Vagina (tissue), 2 donors: ENCODE data around the gene CYBC1.

Experiments used
- POLR2A ChIP-seq, 2 donors: fragments of 450-650 bp; IDR thresholded peaks; one replicate each; pipeline ENCODE4 v1.6.1; 2017; ENCODE audit warnings: antibody characterized with exemption in 2 of 2, mild to moderate bottlenecking in 2 of 2, moderate library complexity in 2 of 2
- POLR2AphosphoS5 ChIP-seq, 2 donors: sonication (generic); formaldehyde crosslinking; IDR thresholded peaks; one replicate each; pipeline ENCODE4 v1.9.0; 2017; ENCODE audit warnings: antibody characterized with exemption in 2 of 2, mild to moderate bottlenecking in 2 of 2, low read depth in 1 of 2; ENCODE audit not compliant: insufficient read depth in 1 of 2
- TF ChIP-seq, protein P1 (sequence below), 3 experiments: fragments of 450-650 bp in 2 of 3; fragments of 200-600 bp in 1 of 3; sonication (generic) in 1 of 3; IDR thresholded peaks; one replicate each; pipeline ENCODE4 v1.5.1; 2017 to 2019; ENCODE audit warnings: antibody characterized with exemption in 3 of 3, mild to moderate bottlenecking in 2 of 3, moderate library complexity in 2 of 3

DNA sequence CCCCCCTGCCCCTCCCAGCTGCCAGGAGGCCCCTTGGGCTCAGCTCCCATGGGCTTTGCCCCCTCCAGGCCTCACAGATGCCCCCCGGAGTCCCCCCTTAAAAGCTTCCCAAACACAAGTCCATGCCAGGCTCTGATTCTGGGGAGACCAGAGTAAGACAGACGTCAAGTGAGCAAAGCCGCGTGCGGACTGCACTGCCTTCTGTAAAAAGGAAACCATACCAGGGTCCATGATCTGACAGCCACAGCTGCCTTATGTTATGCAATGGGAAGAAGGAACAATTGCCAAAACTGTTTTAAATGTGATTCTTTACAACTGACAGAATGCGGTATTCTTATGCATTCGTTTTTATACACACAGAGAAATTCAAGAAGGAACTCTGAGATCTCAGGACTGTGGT lies 50.3 kb downstream of the CYBC1 start:
- TF ChIP-seq, protein P1, sequence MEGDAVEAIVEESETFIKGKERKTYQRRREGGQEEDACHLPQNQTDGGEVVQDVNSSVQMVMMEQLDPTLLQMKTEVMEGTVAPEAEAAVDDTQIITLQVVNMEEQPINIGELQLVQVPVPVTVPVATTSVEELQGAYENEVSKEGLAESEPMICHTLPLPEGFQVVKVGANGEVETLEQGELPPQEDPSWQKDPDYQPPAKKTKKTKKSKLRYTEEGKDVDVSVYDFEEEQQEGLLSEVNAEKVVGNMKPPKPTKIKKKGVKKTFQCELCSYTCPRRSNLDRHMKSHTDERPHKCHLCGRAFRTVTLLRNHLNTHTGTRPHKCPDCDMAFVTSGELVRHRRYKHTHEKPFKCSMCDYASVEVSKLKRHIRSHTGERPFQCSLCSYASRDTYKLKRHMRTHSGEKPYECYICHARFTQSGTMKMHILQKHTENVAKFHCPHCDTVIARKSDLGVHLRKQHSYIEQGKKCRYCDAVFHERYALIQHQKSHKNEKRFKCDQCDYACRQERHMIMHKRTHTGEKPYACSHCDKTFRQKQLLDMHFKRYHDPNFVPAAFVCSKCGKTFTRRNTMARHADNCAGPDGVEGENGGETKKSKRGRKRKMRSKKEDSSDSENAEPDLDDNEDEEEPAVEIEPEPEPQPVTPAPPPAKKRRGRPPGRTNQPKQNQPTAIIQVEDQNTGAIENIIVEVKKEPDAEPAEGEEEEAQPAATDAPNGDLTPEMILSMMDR (IDR thresholded peaks at IDR 0.05): no peak
- TF ChIP-seq POLR2A (IDR thresholded peaks at IDR 0.05) (no peak), POLR2AphosphoS5 (IDR thresholded peaks at IDR 0.05; ENCODE audit: insufficient read depth in 1 of 2, low read depth in 1 of 2) (no peak)
